GM19395 (cell line): ENCODE measurements around the gene ETV5.

Experiments
- ATAC-seq: cut with Tn5 transposase; IDR thresholded peaks from one replicate; pipeline ENCODE4 v1.9.1; 2021; ENCODE audit warnings: mild to moderate bottlenecking, moderate library complexity; ENCODE audit not compliant: unreplicated experiment

ETV5 gene

DNA sequence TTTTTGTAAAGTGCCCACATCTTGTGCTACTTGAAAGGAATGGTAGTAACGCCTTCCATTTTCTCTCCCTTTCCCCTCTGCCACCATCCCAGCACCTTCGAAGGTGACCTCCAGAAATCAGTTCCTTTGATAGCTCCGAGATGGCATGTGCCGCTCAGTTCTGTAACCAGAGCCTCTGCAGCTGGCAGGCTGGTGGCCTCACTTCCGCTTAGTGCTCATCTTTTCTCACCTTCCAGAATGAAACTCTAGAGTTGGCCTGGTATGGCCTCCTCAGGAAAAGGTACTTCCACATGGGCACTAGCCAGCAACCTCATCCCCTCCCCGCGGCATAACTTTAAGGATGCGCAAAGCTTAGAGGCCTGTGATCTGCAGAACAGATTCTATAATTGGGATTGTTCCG, 38.8 kb downstream of the ETV5 start:
- ATAC-seq: no peak

DNA sequence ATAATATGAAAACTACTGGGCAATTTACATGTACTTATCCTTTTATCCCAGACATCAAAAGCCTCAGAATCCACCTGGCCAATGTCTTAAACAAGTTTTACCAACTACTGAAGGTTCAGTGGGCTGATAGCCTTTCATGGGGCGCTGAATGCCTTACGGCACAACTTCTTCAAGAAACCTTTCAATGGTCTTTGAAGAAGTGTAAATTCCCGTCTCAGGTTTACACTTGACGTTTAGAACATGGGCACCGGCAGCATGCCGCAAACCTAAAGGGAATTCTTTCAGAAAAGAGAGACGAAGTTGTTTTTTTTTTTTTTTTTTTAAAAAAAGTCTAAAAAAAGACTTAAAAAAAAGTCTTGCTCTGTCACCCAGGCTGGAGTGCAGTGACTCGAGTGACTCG, 39.7 kb downstream of the ETV5 start:
- no peak for ATAC-seq

DNA sequence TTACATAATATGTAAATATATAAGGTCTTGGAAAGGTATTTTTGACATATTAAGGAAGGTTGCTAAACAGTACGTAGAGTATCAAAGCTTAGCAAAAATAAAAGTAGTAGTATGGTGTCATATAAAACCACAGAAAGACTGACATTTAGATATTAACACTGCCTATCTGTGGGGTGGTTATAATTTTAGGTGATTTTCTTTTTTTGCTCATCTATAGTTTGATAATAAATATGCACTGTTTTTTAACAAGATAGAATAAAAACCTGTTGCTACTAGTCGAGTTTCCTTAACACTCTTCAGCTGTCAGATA, 40.7 kb downstream of the ETV5 start:
- ATAC-seq: no peak

DNA sequence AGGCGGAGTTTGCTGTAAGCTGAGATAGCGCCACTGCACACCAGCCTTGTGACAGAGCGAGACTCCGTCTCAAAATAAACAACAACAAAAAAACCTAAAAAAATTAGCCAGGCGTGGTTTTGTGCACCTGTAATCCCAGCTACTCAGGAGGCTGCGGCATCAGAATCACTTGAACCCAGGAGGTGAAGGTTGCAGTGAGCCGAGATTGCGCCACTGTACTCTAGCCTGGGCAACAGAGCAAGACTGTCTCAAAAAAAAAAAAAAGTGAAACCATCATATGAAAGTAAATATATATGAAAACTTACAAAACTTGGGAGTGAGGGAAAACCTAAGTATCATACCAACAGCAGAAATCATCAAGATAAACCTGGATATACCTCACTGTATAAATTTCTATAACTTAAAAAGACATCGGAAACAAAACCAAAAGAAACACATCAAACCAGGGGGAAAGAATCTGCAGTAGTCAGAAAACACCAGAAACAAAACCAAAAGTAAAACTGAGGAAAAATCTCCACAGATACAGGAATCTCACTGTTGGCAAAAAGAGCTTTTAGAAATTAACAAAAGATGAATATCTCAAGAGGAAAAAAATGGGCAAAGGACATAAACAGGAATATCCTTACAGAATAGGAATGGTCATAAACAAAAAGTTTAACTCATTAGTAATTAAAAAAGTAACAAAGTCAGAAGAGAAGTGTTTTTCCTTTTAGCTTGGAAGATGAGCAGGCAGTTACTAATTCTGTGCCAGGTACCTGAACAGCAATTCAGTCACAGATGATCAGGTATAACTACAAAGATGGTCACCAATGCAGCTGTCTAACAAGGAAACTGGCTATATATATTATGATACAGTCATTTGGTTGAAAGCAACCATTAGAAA, 41.3 kb downstream of the ETV5 start:
- ATAC-seq: no peak

DNA sequence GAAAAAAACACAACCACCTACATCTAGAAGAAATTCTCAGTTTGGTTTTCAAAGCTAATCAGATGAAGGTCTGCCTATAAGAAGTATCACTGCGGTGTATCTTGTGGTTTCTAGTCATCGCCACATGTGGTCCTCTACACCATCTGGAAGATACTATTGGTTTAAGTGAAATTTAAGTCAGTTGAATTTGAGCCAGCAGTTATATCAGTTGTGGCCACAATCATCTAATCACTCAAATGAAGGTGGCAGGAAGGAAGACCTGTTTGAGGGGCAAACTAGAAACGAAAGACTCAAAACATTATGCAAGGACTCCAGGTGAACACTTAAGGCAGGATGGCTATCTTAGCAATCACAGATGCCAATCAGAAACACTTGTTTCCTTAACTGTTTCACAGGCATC, 48.7 kb downstream of the ETV5 start:
- peak; percentile 93 for ATAC-seq

DNA sequence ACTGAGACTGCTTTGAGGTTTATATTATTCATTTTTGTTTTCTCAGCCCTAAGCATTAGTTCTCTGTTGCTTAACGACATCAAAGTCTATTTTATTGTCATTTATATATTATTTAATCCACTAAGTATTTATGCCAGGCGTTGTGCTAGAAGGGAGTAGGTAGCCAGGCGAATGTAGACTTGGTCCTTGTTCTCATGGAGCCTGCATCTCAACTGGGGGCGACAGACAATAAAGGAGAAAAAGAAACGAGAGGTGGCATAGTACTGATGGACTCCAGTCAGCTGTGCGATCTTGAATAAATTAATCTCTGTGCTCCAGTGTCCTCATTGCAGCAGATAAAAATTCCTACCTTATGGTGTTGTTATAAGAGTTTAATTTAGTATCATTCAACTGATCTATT, 49.7 kb downstream of the ETV5 start:
- no peak for ATAC-seq

DNA sequence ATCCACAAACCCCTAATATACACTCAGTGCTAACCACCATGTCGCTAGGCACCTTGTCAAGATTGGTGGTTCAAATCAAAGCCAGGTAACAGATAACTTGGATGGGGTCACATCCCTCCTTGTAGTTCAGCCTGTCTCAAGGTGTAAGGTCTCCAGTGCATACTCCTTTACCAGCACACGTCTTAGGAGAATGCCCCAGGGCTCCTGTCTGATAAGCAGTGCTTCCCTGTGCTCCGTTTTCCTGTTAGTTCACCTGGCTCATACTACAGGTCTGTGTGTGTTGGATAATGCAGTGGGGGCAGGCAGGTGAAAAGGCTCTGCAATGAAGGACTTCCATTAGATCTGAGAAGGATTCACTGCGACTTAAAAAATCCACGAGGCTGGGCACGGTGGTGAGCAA, 50.7 kb downstream of the ETV5 start:
- ATAC-seq: no peak

DNA sequence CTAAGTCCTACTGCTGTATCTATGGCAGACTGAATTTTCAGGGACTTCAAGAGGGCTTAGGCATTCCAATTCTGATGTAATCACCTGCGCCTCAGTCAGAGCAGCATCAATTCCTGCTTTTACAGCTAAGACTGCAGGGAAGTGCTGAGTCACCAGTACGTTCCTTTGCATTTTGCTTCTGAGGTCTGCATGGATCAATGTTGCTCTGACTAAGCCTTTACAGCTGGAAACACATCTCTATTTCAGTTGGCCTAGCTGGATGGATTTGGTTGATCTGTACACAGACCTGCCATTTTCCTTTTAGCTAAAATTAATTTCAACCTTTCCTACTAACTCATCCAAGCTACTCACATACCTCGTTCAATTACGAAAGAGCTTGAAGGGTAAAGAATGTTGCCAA, 51.3 kb downstream of the ETV5 start:
- ATAC-seq: no peak

DNA sequence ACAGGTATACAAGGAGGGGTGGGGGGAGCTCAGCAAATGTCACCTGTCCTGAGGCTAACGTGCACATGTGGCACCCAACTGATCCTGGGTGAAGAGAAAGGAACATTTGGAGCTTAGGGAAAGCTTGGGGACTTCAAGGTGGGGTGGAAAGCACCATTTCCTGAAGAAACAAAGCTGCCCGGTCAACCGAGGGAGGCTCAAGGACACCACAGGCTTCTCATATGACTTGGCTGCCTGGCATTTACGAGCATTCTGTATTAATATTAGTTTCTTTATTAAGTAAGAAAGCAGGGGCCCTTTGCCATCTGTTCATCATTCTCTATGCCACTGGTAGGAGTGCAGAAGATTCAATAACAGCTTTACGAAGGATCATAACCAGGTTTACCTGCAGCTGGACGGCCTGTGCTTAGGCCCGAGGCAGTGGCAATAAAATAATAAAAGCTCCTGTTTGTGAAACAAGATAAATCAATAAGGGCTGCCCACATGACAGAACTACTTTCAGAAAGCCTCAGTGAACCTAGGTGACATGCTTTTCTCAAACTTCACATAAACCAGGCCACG, 54.0 kb downstream of the ETV5 start:
- no peak for ATAC-seq

DNA sequence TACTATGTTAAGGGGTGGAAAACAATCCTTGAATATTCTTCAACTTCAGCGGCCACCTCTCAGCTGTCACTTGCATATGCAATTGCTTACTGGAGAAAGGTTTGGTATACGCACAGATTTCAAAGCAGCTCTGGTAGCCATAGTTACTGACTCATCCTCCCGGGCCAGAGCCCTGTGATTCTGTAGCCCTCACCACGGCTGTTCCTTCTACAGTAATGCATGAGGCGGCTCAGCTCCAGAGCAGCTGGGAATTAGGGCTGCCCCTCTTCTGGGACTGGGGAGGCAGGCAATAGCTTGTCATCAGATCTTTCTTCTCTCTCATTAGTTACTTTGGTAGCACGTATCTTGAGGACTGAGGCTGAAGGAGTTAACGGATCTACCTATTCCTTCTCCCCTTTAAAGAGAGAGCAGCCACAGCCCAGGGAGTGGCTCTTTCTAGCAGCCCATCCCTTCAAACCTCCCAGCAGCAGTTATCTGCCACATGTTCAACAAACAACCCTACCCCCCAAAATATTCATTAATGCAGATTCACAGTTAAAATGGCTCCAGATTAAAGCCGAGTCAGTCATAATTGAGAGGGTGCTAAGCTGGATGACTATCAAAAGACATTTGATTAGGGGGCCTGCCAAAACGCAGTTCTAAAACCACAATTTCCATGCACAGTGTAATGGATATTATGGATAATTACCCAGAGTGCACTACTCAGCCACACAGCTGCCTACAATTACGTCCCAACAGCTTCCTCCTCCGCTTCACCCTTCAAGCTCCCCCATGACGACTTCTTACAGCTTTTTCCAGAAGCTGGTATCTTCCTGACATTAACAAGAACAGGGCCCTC, 54.7 kb downstream of the ETV5 start:
- no peak for ATAC-seq

DNA sequence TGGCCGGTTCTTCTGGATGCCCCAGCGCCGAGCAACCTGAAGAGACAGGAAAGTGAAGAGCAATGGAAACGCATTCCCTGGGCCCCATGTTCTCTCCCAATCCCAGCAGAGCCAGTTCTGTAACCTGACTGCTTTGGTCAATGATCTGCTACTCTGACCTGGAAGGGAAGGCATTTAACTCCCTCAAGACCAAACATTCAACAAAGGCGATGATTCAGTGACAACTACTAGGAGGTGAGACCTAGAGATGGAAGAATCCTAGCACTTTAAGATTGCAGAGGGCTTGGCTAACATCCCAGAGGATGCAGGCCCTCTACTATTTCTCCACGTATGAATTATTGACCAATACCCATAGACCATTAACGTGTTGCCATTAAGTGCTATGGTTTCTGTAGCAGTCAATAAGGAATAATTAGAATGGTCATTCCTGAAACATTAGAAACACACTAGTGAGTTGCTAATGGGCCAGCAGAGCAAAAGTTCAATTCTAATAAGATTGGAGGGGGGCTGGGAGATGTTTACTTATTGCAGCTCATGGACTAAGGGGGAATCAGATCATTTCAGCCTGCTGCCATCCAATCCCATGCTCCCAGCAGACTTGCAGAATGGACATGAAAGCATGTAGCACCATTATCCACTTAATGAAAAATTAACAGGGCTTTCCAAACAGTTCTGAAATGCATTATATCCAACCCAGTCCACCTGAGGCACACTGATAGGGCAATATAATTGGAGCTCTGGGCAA, 56.6 kb downstream of the ETV5 start:
- no peak for ATAC-seq

DNA sequence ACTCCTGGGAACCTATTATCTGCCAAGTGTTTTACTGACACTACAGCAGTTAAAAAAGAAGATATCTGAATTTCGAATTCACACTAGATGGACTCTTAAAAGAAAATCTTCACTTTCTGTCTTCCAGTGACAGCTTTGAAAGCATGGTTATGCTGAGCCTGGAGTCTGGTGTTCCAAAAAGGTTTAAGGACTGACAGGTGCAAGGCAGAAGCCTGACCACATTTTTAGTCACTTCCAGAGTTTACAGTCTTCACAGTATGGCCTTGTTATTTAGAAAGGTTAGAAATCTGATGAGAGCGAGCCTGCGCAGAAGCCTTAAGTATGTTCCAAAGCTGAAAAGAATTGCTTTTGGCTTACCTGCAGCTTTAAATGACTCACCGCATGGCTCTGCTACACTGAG, 59.9 kb downstream of the ETV5 start:
- ATAC-seq: no peak

DNA sequence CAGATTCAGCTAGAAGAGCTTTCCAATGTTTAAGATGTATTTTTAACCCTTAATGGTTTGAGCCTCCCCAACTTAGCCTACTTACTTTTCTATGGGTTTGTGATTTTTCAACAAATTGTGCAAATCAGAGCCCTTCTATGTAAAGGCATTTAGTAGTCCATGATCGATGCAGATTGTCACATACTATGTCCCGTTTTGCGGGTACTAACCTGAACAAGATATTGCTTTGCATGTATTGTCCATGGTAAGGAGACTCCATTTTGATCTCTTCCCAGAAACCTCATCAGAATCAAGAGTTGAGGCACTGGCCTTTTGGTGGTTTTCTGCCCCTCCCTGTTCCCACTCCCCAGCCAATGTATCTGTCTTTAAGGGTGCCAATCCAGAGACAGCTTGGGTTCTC, 60.8 kb downstream of the ETV5 start:
- no peak for ATAC-seq

DNA sequence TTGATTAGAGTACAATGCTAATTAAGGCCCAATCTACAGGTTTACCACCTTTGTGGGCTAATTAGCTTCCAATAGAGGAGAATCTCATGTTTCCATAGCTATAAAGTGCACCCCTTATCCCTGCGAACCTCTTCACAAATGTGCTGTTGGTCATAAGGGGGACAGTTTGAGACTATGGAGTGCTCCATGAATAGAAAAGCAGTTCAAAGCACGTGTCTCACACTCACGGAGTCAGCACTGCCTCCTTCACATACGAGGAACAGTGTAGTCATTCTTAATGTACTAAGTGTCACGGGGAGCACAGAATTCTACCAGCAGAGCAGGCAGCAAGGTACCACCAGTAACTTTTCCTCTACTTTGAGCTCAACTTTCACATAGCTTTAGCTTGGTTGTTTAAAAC, 62.1 kb downstream of the ETV5 start:
- ATAC-seq: no peak

DNA sequence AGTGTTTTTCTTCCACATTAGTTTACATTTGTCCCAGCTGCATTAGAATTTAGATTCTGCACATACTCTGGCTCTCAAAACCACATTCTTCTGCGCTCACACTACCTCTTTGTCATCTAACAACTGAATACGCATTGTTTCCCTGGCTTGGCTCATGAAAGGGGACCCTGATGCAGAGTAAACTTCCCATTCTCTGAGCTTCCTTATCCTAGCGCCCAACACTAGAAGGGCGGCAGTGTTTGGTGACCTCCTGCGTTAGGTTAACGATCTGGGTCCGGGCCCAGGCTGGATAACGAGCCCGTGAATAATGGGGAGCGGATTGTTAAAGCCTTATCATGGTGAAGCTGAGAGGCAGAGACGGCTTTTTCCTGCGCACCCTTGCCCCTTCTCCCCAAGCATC, 63.9 kb downstream of the ETV5 start:
- no peak for ATAC-seq

DNA sequence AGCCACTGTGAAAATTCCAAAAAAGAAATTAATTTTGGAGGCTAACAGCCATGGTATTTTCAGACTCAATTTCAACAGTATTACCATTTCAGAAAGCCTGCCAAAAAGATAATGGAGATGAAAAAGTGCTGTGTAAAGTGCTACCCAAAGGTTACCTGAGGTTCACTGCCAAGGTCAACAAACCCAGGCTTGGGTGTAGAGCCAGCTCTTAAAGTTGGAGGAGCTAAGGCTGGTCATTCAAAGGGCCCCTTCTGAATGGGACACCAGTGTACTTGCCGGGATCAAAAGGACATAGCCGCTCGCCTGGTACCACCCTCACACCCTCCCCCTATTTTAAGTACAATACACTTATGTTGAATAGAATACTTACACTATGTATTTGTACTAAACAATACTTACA, 64.5 kb downstream of the ETV5 start:
- ATAC-seq: no peak

DNA sequence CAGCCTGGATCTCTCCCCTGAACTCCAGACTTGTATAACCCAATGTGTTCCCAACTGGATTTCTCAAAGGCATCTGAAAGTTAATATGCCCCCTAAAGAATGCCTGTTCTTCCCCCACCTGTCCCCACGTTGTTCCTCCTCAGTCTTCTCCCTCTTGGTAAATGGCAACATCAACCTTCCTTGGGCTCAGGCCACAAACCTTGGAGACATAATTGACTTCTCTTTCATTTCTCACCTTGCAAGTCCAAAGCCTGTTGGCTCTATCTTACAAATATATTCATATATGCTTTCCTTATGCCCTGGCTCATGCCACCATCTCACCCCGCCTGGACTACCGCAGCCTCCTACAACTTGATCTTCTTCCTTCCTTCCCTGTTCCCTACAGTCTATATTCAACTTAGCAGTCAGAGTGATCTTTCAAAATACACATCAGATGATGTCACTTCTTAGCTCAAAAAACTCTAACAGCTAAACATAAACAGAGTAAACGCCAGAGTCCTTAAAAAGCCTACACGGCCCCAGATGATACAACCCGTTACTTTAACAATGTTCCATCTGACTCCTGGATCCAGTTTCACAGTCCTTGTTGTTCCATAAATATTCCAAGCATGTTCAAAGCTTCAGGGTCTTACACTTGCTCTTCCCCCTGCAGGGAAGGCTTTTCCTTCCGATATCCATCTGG, 66.2 kb downstream of the ETV5 start:
- ATAC-seq: no peak

DNA sequence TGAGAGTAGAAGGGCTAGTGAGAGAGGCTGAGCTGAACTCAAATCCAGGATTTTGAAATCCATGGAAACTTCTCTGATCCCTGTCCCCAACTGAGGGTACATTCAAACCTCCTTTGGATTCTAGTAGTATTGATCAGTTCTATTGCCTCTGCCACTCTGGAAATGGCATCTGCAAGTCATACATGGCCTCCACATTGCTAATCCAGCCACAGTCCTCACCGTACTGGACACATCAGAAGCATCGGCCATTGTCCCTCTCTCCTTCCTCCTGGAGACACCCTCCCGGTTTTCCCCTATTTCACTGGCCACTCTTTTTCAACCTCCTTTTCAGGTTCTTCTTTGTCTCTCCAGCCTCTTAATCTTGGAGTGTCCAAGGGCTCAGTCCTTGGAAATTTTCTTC, 66.9 kb downstream of the ETV5 start:
- ATAC-seq: no peak

DNA sequence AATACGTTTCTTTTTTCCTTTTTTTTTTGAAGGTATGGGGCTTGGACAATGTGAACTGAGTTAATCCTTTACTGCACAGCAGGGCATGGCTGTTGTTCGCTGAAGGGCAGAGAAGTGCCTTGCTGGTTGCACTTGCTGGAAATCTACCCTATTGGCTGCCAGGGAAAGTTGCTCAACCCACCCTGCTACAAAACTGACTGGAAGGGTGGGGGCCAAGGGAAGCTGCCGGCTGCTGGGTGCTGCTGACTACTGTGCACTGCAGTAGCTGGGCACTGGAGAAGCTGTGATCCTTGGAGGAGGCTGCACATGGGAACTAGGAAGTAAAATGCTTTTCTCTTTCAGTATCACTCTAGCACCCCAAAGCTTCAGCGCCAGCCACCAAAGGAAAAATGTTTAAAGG, 70.5 kb downstream of the ETV5 start:
- ATAC-seq: no peak

DNA sequence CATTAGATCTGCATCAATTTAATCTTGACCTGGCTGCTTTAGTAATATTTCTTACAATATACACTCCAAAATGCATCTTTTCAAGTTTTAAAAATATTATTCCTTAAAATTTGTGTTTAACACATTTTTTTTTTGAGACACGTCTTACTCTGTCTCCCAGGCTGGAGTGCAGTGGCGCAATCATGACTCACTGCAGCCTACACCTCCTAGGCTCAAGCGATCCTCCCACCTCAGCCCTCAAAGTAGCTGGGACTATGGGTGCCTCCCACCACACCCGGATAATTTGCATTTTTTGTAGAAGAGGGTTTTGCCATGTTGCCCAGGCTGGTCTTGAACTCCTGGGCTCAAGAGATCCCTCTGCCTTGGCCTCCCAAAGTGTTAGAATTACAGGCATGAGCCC, 73.6 kb downstream of the ETV5 start:
- no peak for ATAC-seq

DNA sequence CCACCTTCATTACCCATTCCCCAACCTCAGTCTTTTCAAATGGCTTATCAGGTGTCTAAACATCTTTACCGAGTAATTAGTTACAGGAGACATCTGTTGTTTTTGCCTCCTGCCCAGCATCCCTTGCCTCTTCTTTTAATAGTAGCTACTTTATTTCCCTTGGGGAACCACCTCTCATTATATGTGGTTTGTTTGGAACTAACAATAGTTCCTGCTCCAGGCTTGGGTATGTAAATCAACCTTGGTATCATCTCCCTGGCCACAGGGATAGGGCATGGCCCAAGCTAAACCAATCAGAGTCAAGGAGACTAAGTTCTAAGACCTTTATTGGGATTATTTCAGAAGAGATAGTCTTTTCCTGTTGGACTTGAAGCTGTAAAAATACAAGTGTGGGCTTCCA, 76.6 kb downstream of the ETV5 start:
- no peak for ATAC-seq
